GM23338 (cell line): ENCODE data around the gene GPR146. TPM values are rescaled to one million over a fixed set of nuclear protein-coding genes. Genes with fewer than 3 reads are reported as not detected.
A peak's percentile ranks its signal among the peaks of the same experiment; 100 is the strongest.

ENCODE experiments used
- ATAC-seq: fragments of 200-7000 bp; cut with Tn5 transposase; 3 replicates; pipeline ENCODE4 v1.9.1; 2020
- DNase-seq: peaks from one replicate; pipeline ENCODE4 v3.0.0-alpha.2; 2015; ENCODE audit warnings: low spot score
- H2AFZ ChIP-seq: fragments of 200-600 bp; sonication (generic); 2 replicates; pipeline ENCODE4 v1.8.0; 2016; ENCODE audit warnings: antibody characterized with exemption, mild to moderate bottlenecking, moderate library complexity
- H3F3A ChIP-seq: fragments of 200-600 bp; sonication (generic); replicated peaks from 2 replicates; pipeline ENCODE4 v1.8.0; 2017; ENCODE audit warnings: antibody characterized with exemption, mixed run types, low read depth
- H3K27ac ChIP-seq: fragments of 200-600 bp; sonication (generic); 2 replicates; pipeline ENCODE4 v1.6.1; 2016; ENCODE audit warnings: low read depth
- H3K27me3 ChIP-seq: fragments of 200-600 bp; sonication (generic); 2 replicates; pipeline ENCODE4 v1.8.0; 2016; ENCODE audit warnings: mild to moderate bottlenecking, mixed run types, moderate library complexity; ENCODE audit not compliant: insufficient read depth
- H3K36me3 ChIP-seq: fragments of 200-600 bp; sonication (generic); 2 replicates; pipeline ENCODE4 v1.8.0; 2016; ENCODE audit warnings: mild to moderate bottlenecking; ENCODE audit not compliant: insufficient read depth
- H3K4me1 ChIP-seq: fragments of 200-600 bp; sonication (generic); 2 replicates; pipeline ENCODE4 v1.8.0; 2016; ENCODE audit warnings: mild to moderate bottlenecking, moderate library complexity; ENCODE audit not compliant: insufficient read depth
- H3K4me2 ChIP-seq: fragments of 200-600 bp; sonication (generic); 2 replicates; pipeline ENCODE4 v1.7.1; 2017; ENCODE audit warnings: mixed run types
- H3K4me3 ChIP-seq: fragments of 200-600 bp; sonication (generic); 2 replicates; pipeline ENCODE4 v1.6.1; 2016; ENCODE audit warnings: mixed run types
- H3K79me2 ChIP-seq: fragments of 200-600 bp; sonication (generic); replicated peaks from 2 replicates; pipeline ENCODE4 v1.8.0; 2017; ENCODE audit warnings: mild to moderate bottlenecking; ENCODE audit not compliant: insufficient read depth
- H3K9me2 ChIP-seq: fragments of 200-600 bp; sonication (generic); 2 replicates; pipeline ENCODE4 v1.8.0; 2017; ENCODE audit not compliant: insufficient read depth
- H4K20me1 ChIP-seq: fragments of 200-600 bp; sonication (generic); replicated peaks from 2 replicates; pipeline ENCODE4 v1.8.0; 2017; ENCODE audit warnings: mild to moderate bottlenecking; ENCODE audit not compliant: insufficient read depth
- H3K27ac Mint-ChIP-seq: 2 replicates; pipeline ENCODE4 v1.8.0; 2020; ENCODE audit warnings: inconsistent platforms, mild to moderate bottlenecking, moderate library complexity, mixed read lengths
- H3K27me3 Mint-ChIP-seq: 3 replicates; pipeline ENCODE4 v1.8.0; 2022; ENCODE audit warnings: low read depth, mild to moderate bottlenecking, moderate library complexity, mixed read lengths, inconsistent platforms; ENCODE audit not compliant: insufficient read depth, poor library complexity
- H3K36me3 Mint-ChIP-seq: 3 replicates; pipeline ENCODE4 v1.8.0; 2021; ENCODE audit warnings: low read depth, mild to moderate bottlenecking, inconsistent platforms, moderate library complexity, mixed read lengths
- H3K4me1 Mint-ChIP-seq: 3 replicates; pipeline ENCODE4 v1.8.0; 2020; ENCODE audit warnings: mild to moderate bottlenecking, inconsistent platforms, mixed read lengths
- H3K4me3 Mint-ChIP-seq: 3 replicates; pipeline ENCODE4 v1.8.0; 2021; ENCODE audit warnings: moderate library complexity, mild to moderate bottlenecking, inconsistent platforms, mixed read lengths
- H3K9me3 Mint-ChIP-seq: 3 replicates; pipeline ENCODE4 v1.8.0; 2020; ENCODE audit warnings: moderate library complexity, mild to moderate bottlenecking, inconsistent platforms, mixed read lengths
- CREB1 ChIP-seq: fragments of 250-450 bp; sonication (Bioruptor Pico); IDR thresholded peaks from 2 replicates; pipeline ENCODE4 v1.5.0; 2020; ENCODE audit warnings: low read depth, mild to moderate bottlenecking, moderate library complexity
- ETS1 ChIP-seq: IDR thresholded peaks from 2 replicates; pipeline ENCODE4 v1.6.1; 2016; ENCODE audit warnings: antibody characterized with exemption
- EZH2 ChIP-seq: fragments of 200-600 bp; sonication (generic); IDR thresholded peaks from one replicate; pipeline ENCODE4 v1.8.0; 2017; ENCODE audit warnings: antibody characterized with exemption, mild to moderate bottlenecking, low read depth; ENCODE audit not compliant: unreplicated experiment
- EZH2phosphoT487 ChIP-seq: fragments of 200-600 bp; sonication (generic); IDR thresholded peaks from one replicate; pipeline ENCODE4 v1.8.1; 2018; ENCODE audit warnings: antibody characterized with exemption; ENCODE audit not compliant: unreplicated experiment
- JUNB ChIP-seq: IDR thresholded peaks from one replicate; pipeline ENCODE4 v1.6.1; 2016; ENCODE audit warnings: antibody characterized with exemption; ENCODE audit not compliant: unreplicated experiment
- NANOG ChIP-seq: IDR thresholded peaks from 2 replicates; pipeline ENCODE4 v1.6.1; 2016; ENCODE audit warnings: antibody characterized with exemption, borderline replicate concordance
- POLR2AphosphoS5 ChIP-seq: IDR thresholded peaks from 2 replicates; pipeline ENCODE4 v1.6.1; 2016; ENCODE audit warnings: antibody characterized with exemption, low read depth
- REST ChIP-seq: IDR thresholded peaks from one replicate; pipeline ENCODE4 v1.6.1; 2018; ENCODE audit warnings: antibody characterized with exemption; ENCODE audit not compliant: unreplicated experiment
- STAT1 ChIP-seq: IDR thresholded peaks from one replicate; pipeline ENCODE4 v1.6.1; 2016; ENCODE audit warnings: antibody characterized with exemption; ENCODE audit not compliant: unreplicated experiment
- ZNF114 ChIP-seq: fragments of 250-450 bp; sonication (Bioruptor Pico); IDR thresholded peaks from 2 replicates; pipeline ENCODE4 v1.5.0; 2020; ENCODE audit warnings: mild to moderate bottlenecking, moderate library complexity
- ZNF331 ChIP-seq: fragments of 250-450 bp; sonication (Bioruptor Pico); IDR thresholded peaks from 2 replicates; pipeline ENCODE4 v1.5.0; 2020; ENCODE audit warnings: low read depth, mild to moderate bottlenecking, moderate library complexity
- polyA plus RNA-seq: library from polyadenylated mRNA; unstranded; fragments of >200 nt; fragmentation: Nextera tagmentation; extraction: Ambion mirVana; gene quantifications from 2 replicates; pipeline ENCODE4 v1.2.1, GENCODE V29; 2016
- total RNA-seq: library from RNA; depleted of rRNA; stranded (reverse); fragments of >200 nt; shearing (Covaris generic); gene quantifications from 2 replicates; pipeline ENCODE4 v1.2.3, GENCODE V29; 2014
- TF ChIP-seq, protein P1 (sequence below), 2 experiments: fragments of 200-600 bp in 1 of 2; sonication (generic) in 1 of 2; conservative IDR thresholded peaks; 2 replicates each; pipeline versions ENCODE4 v1.5.1 to v1.6.1; 2016 to 2017; ENCODE audit warnings: antibody characterized with exemption in 2 of 2, low read depth in 2 of 2, mild to moderate bottlenecking in 2 of 2, moderate library complexity in 1 of 2
- TF ChIP-seq, protein P2 (sequence below): fragments of 250-450 bp; sonication (Bioruptor Pico); IDR thresholded peaks from 2 replicates; pipeline ENCODE4 v1.5.0; 2020; ENCODE audit warnings: mild to moderate bottlenecking, moderate library complexity

GPR146 gene
- total and polyA plus RNA-seq, 2 experiments from 2014 or later, result 0.28 to 0.37 TPM

GRCh38 chr7:999941-1000935 is 44.1 kb upstream of the GPR146 start:
- no peak overlapping the region for H2AFZ ChIP-seq
- ATAC-seq, result peak; percentile 8; the same call in 2 of the 3 replicates
- H3K4me1 Mint-ChIP-seq, result 0 out of 3 replicates have a peak, but pooled peaks cover 2% of the 10 kb centered on the region

More at GRCh38 chr7:999941-1000935, 44.1 kb upstream of the GPR146 start:
- no peaks in the 10 kb centered on the region for H4K20me1 ChIP-seq
- H3K27me3 ChIP-seq, result no peaks in the 10 kb centered on the region
- no peaks in the 10 kb centered on the region for H3K9me3 Mint-ChIP-seq
- no peaks in the 10 kb centered on the region for H3F3A ChIP-seq
- 0 out of 2 replicates have a peak overlapping the region, but pooled peaks have one; percentile 36 for H3K27ac Mint-ChIP-seq
- TF ChIP-seq ETS1, result no peak
- TF ChIP-seq EZH2, result no peak
- TF ChIP-seq EZH2phosphoT487, result no peak
- TF ChIP-seq POLR2AphosphoS5, result no peak
- no peak for TF ChIP-seq NANOG
- no peak for TF ChIP-seq REST
- TF ChIP-seq, protein P1, sequence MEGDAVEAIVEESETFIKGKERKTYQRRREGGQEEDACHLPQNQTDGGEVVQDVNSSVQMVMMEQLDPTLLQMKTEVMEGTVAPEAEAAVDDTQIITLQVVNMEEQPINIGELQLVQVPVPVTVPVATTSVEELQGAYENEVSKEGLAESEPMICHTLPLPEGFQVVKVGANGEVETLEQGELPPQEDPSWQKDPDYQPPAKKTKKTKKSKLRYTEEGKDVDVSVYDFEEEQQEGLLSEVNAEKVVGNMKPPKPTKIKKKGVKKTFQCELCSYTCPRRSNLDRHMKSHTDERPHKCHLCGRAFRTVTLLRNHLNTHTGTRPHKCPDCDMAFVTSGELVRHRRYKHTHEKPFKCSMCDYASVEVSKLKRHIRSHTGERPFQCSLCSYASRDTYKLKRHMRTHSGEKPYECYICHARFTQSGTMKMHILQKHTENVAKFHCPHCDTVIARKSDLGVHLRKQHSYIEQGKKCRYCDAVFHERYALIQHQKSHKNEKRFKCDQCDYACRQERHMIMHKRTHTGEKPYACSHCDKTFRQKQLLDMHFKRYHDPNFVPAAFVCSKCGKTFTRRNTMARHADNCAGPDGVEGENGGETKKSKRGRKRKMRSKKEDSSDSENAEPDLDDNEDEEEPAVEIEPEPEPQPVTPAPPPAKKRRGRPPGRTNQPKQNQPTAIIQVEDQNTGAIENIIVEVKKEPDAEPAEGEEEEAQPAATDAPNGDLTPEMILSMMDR (conservative IDR thresholded peaks at IDR 0.05; ENCODE audit: low read depth in 2 of 2), result no peak
- TF ChIP-seq JUNB, result no peak
- no peak for TF ChIP-seq ZNF114 (CRISPR knock-in tag)
- TF ChIP-seq ZNF331, result no peak
- no peak for TF ChIP-seq STAT1
- TF ChIP-seq, protein P2, sequence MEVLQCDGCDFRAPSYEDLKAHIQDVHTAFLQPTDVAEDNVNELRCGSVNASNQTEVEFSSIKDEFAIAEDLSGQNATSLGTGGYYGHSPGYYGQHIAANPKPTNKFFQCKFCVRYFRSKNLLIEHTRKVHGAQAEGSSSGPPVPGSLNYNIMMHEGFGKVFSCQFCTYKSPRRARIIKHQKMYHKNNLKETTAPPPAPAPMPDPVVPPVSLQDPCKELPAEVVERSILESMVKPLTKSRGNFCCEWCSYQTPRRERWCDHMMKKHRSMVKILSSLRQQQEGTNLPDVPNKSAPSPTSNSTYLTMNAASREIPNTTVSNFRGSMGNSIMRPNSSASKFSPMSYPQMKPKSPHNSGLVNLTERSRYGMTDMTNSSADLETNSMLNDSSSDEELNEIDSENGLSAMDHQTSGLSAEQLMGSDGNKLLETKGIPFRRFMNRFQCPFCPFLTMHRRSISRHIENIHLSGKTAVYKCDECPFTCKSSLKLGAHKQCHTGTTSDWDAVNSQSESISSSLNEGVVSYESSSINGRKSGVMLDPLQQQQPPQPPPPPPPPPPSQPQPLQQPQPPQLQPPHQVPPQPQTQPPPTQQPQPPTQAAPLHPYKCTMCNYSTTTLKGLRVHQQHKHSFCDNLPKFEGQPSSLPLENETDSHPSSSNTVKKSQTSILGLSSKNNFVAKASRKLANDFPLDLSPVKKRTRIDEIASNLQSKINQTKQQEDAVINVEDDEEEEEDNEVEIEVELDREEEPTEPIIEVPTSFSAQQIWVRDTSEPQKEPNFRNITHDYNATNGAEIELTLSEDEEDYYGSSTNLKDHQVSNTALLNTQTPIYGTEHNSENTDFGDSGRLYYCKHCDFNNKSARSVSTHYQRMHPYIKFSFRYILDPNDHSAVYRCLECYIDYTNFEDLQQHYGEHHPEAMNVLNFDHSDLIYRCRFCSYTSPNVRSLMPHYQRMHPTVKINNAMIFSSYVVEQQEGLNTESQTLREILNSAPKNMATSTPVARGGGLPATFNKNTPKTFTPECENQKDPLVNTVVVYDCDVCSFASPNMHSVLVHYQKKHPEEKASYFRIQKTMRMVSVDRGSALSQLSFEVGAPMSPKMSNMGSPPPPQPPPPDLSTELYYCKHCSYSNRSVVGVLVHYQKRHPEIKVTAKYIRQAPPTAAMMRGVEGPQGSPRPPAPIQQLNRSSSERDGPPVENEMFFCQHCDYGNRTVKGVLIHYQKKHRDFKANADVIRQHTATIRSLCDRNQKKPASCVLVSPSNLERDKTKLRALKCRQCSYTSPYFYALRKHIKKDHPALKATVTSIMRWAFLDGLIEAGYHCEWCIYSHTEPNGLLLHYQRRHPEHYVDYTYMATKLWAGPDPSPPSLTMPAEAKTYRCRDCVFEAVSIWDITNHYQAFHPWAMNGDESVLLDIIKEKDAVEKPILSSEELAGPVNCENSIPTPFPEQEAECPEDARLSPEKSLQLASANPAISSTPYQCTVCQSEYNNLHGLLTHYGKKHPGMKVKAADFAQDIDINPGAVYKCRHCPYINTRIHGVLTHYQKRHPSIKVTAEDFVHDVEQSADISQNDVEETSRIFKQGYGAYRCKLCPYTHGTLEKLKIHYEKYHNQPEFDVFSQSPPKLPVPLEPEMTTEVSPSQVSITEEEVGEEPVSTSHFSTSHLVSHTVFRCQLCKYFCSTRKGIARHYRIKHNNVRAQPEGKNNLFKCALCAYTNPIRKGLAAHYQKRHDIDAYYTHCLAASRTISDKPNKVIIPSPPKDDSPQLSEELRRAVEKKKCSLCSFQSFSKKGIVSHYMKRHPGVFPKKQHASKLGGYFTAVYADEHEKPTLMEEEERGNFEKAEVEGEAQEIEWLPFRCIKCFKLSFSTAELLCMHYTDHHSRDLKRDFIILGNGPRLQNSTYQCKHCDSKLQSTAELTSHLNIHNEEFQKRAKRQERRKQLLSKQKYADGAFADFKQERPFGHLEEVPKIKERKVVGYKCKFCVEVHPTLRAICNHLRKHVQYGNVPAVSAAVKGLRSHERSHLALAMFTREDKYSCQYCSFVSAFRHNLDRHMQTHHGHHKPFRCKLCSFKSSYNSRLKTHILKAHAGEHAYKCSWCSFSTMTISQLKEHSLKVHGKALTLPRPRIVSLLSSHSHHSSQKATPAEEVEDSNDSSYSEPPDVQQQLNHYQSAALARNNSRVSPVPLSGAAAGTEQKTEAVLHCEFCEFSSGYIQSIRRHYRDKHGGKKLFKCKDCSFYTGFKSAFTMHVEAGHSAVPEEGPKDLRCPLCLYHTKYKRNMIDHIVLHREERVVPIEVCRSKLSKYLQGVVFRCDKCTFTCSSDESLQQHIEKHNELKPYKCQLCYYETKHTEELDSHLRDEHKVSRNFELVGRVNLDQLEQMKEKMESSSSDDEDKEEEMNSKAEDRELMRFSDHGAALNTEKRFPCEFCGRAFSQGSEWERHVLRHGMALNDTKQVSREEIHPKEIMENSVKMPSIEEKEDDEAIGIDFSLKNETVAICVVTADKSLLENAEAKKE (CRISPR knock-in tag), result no peak
- TF ChIP-seq CREB1 (CRISPR knock-in tag), result no peak
- no peaks in the 10 kb centered on the region for H3K79me2 ChIP-seq
- no peaks in the 10 kb centered on the region for H3K9me2 ChIP-seq
- no peak for DNase-seq
- H3K27ac ChIP-seq, result no peak overlapping the region; the same call in 1 of the 2 replicates
- no peaks in the 10 kb centered on the region for H3K4me1 ChIP-seq
- no peaks in the 10 kb centered on the region; the same call in 2 of the 3 replicates for H3K36me3 Mint-ChIP-seq
- H3K27me3 Mint-ChIP-seq, result peaks cover 9% of the 10 kb centered on the region
- H3K4me3 ChIP-seq, result no peak overlapping the region
- H3K4me3 Mint-ChIP-seq, result no peak overlapping the region
- no peak overlapping the region for H3K4me2 ChIP-seq
- H3K36me3 ChIP-seq, result no peaks in the 10 kb centered on the region
